ENCODE measurements around the gene XRCC1. TPM values are rescaled to one million over a fixed set of nuclear protein-coding genes. Genes with fewer than 3 reads are reported as not detected.

The XRCC1 gene
- total and polyA plus RNA-seq, 2 of the 8 experiments (the other 6 are each of a cell fraction or from before 2014, with no cell fraction given): 42.5 to 44.4 TPM

DNA sequence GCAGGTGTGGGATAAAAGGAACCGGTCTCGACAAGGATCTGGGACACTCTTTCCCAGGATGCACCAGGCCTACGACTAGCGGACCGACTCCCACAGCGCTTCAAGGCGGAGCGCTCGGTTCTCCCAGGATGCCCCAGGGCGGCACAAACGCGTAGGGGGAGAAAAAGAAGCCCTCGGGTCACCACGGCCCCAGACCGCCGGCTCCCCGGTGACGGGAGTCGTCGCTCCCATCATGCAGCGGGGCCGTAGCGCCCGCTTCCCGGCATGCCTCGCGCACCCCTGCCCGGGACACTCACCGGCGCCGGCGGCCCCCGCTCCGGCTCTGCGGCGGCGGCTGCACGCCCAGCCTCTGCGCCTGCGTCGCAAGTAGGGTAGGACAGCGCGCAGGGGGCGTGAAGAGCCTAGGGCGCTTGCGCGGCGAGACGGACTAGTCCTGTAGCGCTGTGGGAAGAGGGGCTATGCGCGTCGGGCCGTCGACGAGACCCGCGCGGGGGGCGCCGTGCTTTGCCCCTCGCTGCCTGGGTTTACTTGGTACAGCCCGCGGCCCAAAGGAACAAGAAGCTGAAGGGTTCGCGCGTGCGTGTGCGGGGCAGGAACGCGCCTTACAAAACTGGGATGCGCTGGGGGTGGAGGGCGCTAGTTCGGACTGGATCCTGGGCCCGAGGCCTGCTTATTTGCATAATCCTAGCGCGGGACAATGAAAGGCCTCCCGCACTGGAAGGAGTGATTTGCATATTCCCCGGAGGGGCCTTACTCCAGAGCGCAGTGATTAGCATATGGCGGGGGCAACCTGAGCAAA lies 44.1 kb upstream of the XRCC1 start, which contains the start of gene ZNF428 (continued):
- TF ChIP-seq KDM1A (IDR thresholded peaks at IDR 0.05; ENCODE audit: borderline replicate concordance, low read length) (peak; percentile 47; the same call in 1 of the 2 replicates), SP2 (IDR thresholded peaks at IDR 0.05; ENCODE audit: low read length) (no peak), HDAC6 (IDR thresholded peaks at IDR 0.05; ENCODE audit: low read depth, low read length) (no peak)
